Esophagus squamous epithelium (tissue), 5 donors: ENCODE data around the gene RPTOR. TPM values are rescaled to one million over a fixed set of nuclear protein-coding genes. Genes with fewer than 3 reads are reported as not detected.

Experiments
- DNase-seq: peaks from one replicate; lab custom pipeline; 2025; lab: John Stamatoyannopoulos, UW
- H3K27ac ChIP-seq, 4 donors: fragments of 200-600 bp; sonication (generic); one replicate each; pipeline ENCODE4 v1.5.1; 2016 to 2019; ENCODE audit warnings: mild to moderate bottlenecking in 1 of 4
- H3K27me3 ChIP-seq, 4 donors: fragments of 200-600 bp; sonication (generic); 1 replicate in 3 of 4; 2 replicates in 1 of 4; pipeline versions ENCODE4 v1.5.1 to v1.6.0; 2017 to 2021; ENCODE audit warnings: antibody characterized with exemption in 1 of 4
- H3K36me3 ChIP-seq, 3 donors: fragments of 200-600 bp; sonication (generic); one replicate each; pipeline ENCODE4 v1.5.1; 2016 to 2019
- H3K4me1 ChIP-seq, 3 donors: fragments of 200-600 bp; sonication (generic); one replicate each; pipeline ENCODE4 v1.5.1; 2017 to 2019
- H3K4me3 ChIP-seq, 4 donors: fragments of 200-600 bp; sonication (generic); 1 replicate in 3 of 4; 2 replicates in 1 of 4; pipeline ENCODE4 v1.5.1; 2016 to 2019; ENCODE audit warnings: mild to moderate bottlenecking in 2 of 4, moderate library complexity in 1 of 4
- H3K9me3 ChIP-seq, 3 donors: fragments of 200-600 bp; sonication (generic); one replicate each; pipeline ENCODE4 v1.5.1; 2016 to 2019
- CTCF ChIP-seq, 6 experiments: fragments of 450-650 bp in 4 of 6; fragments of 200-600 bp in 2 of 6; sonication (generic) in 2 of 6; IDR thresholded peaks; one replicate each; pipeline ENCODE4 v1.5.1; 2016 to 2019; ENCODE audit warnings: antibody characterized with exemption in 6 of 6, mild to moderate bottlenecking in 4 of 6, moderate library complexity in 4 of 6
- POLR2A ChIP-seq, 4 donors: fragments of 450-650 bp; IDR thresholded peaks; one replicate each; pipeline ENCODE4 v1.6.1; 2017; ENCODE audit warnings: antibody characterized with exemption in 4 of 4, mild to moderate bottlenecking in 4 of 4, moderate library complexity in 3 of 4
- WGBS, 2 donors: methylation state at CpG; one replicate each; pipeline ENCODE4 v1.1.5; 2018; 5-methylcytosine and 5-hydroxymethylcytosine counted together
- intact Hi-C: fragments of 100-400 bp; cut with DNase I; formaldehyde crosslinking; loops from one replicate; pipeline ENCODE4 v1.15.0; 2022
- total RNA-seq, 4 donors: library from RNA; depleted of rRNA; stranded (reverse); fragments of >200 nt; gene quantifications; one replicate each; pipeline ENCODE4 v1.1.0, GENCODE V29; 2016
- donor health status: DM: yes; HTN: yes; CAD: no.

Gene RPTOR
- total RNA-seq, 4 donors from 2014 or later = 11.7 to 27.8 (median 22.8) TPM

GRCh38 chr17:80992077-80992947 is 447.7 kb downstream of the RPTOR start:
- Histone ChIP-seq H3K27me3 (no peaks in the 10 kb centered on the region), H3K36me3 (peaks cover 18 to 27% (median 20%) of the 10 kb centered on the region in 3 donors), H3K4me3 (peak overlapping the region; percentile 74 to 100 (median 94)), H3K4me1 (peaks cover 16 to 58% (median 32%) of the 10 kb centered on the region in 3 donors), H3K27ac (peak overlapping the region; percentile 64 to 88 (median 79)), H3K9me3 (no peaks in the 10 kb centered on the region)
- TF ChIP-seq CTCF (IDR thresholded peaks at IDR 0.05) = no peak
- no peak for TF ChIP-seq POLR2A (IDR thresholded peaks at IDR 0.05)
- DNase-seq = no peak
- intact Hi-C loops = loop anchor here (10.0 kb wide), 1 partner anchor 112 kb away; no protein-coding TSS in a partner anchor
- WGBS, 2 donors = 9 to 21% methylated on average over 9 of the region's 90 CpGs

GRCh38 chr17:80992948-80993624 is 448.4 kb downstream of the RPTOR start:
- H3K27me3 ChIP-seq = no peaks in the 10 kb centered on the region
- intact Hi-C loops = loop anchor here (10.0 kb wide), 1 partner anchor 112 kb away; no protein-coding TSS in a partner anchor
- H3K36me3 ChIP-seq = peaks cover 26 to 35% (median 27%) of the 10 kb centered on the region in 3 donors
- H3K9me3 ChIP-seq = no peaks in the 10 kb centered on the region
- TF ChIP-seq POLR2A (IDR thresholded peaks at IDR 0.05) (no peak), CTCF (IDR thresholded peaks at IDR 0.05) (no peak)
- no peak overlapping the region for H3K27ac ChIP-seq
- peak overlapping the region; percentile 74 to 100 (median 94) for H3K4me3 ChIP-seq
- DNase-seq = no peak
- H3K4me1 ChIP-seq = peaks cover 16 to 50% (median 32%) of the 10 kb centered on the region in 3 donors
- 20 to 27% methylated on average over 11 to 13 of the region's 18 CpGs for WGBS, 2 donors

- H3K27me3 ChIP-seq = no peaks in the 10 kb centered on the region
- WGBS, 2 donors = 93% methylated on average over 3 of the region's 13 CpGs; no CpG with 5 or more reads in 1 of the 2 donors
- peaks cover 29 to 55% (median 46%) of the 10 kb centered on the region in 3 donors for H3K36me3 ChIP-seq
- no peak for TF ChIP-seq POLR2A (IDR thresholded peaks at IDR 0.05)
- no peak for TF ChIP-seq CTCF (IDR thresholded peaks at IDR 0.05)
- DNase-seq = no peak
- H3K9me3 ChIP-seq = no peaks in the 10 kb centered on the region
- intact Hi-C loops = loop anchor here (10.0 kb wide), 1 partner anchor 110 kb away; no protein-coding TSS in a partner anchor
- no peak overlapping the region for H3K27ac ChIP-seq
- H3K4me3 ChIP-seq = no peak overlapping the region
- peaks cover 11 to 34% (median 25%) of the 10 kb centered on the region in 3 donors for H3K4me1 ChIP-seq
These were observed 450.5 kb downstream of the RPTOR start for GRCh38 chr17:80995131-80995530.

- Histone ChIP-seq H3K27ac (no peak overlapping the region), H3K4me1 (peaks cover 11 to 31% (median 21%) of the 10 kb centered on the region in 3 donors), H3K36me3 (peaks cover 29 to 62% (median 46%) of the 10 kb centered on the region in 3 donors), H3K27me3 (no peaks in the 10 kb centered on the region), H3K9me3 (no peaks in the 10 kb centered on the region), H3K4me3 (no peak overlapping the region)
- intact Hi-C loops = loop anchor here (10.0 kb wide), 1 partner anchor 108 kb away; no protein-coding TSS in a partner anchor
- WGBS, 2 donors = 88 to 90% methylated on average over 4 to 16 of the region's 25 CpGs
- DNase-seq = no peak
- TF ChIP-seq POLR2A (IDR thresholded peaks at IDR 0.05) (no peak), CTCF (IDR thresholded peaks at IDR 0.05) (no peak)
These were observed 452.0 kb downstream of the RPTOR start for GRCh38 chr17:80996422-80997305.
